IPS-18a (cell line): ENCODE data around the gene PDLIM7.

ENCODE experiments used
- H3K27ac ChIP-seq: one replicate; pipeline ENCODE4 v1.5.1; 2013; ENCODE audit warnings: low read length
- H3K27me3 ChIP-seq: one replicate; pipeline ENCODE4 v1.6.1; 2013; ENCODE audit warnings: mild to moderate bottlenecking, low read length; ENCODE audit not compliant: control insufficient read depth, insufficient read depth
- H3K36me3 ChIP-seq: one replicate; pipeline ENCODE4 v1.6.1; 2013; ENCODE audit warnings: low read depth, low read length; ENCODE audit not compliant: control insufficient read depth
- H3K4me1 ChIP-seq: one replicate; pipeline ENCODE4 v1.6.1; 2013; ENCODE audit warnings: low read depth, low read length; ENCODE audit not compliant: control insufficient read depth
- H3K4me3 ChIP-seq: one replicate; pipeline ENCODE4 v1.5.1; 2013; ENCODE audit warnings: low read length
- H3K9ac ChIP-seq: one replicate; pipeline ENCODE4 v1.6.1; 2013; ENCODE audit warnings: mild to moderate bottlenecking, low read length, moderate library complexity
- H3K9me3 ChIP-seq: one replicate; pipeline ENCODE4 v1.6.1; 2013; ENCODE audit warnings: low read depth, low read length; ENCODE audit not compliant: control insufficient read depth

The PDLIM7 gene

DNA sequence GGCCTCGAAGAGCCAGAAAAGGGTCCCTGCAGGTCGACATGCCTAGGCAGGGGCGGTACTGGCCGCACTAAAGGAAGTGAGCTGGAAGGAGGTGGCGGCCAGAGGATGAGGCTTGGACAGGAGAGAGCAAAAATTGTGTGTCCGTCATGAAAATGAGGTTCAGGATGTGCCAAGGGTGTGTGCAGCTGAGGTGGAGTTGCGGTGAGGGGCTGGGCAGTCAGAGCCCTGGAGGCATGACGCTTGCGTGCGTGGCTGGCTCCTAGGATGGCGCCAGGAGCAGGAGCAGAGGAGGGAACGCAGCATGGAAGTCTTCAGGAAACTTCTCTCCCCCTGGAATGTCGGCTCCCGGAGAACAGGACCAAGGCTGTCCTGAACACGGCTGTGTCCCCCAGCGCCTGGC, 5.5 kb upstream of the PDLIM7 start:
- Histone ChIP-seq H3K9me3 (no peaks in the 10 kb centered on the region), H3K36me3 (no peaks in the 10 kb centered on the region), H3K4me3 (no peak overlapping the region), H3K9ac (no peak overlapping the region), H3K27ac (no peak overlapping the region), H3K27me3 (peaks cover 21% of the 10 kb centered on the region), H3K4me1 (peaks cover 18% of the 10 kb centered on the region)

DNA sequence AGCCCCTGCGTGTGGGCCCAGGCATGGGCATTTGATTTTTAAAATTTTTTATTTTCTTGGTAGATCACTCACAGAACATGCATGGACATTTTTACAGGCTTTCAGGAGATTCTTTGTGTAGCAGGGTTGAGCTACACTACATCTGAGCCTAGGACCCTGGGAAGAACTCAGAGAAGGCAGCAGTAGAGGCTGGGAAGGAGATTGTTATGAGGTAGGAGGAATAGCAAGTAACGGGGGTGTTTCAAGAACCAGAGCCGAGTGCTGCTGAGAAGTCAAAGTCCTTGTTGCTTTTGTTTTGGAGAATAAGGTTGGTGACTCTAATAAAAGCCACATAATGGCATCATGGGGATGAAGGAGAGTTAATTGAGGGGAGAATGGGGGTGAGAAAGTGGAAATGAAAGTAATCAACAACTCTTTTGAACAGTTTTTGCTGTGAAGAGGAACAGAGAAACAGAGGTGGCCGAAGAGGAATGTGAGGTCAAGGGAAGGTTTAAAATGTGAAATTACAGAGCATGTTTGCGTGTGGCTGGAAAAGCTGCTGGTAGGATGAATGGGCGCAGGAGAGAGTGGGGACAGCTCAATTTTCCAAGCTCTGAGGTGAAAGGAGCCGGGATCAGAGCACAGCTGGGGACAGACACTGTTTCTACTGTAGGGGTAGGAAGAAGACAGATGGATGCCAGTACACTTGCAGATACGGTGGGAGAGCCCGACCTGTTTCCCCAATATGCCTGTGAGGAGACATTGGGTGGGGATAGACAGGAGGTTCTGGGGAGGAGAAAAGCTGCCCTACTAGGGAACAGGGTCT, 4.7 kb upstream of the PDLIM7 start:
- Histone ChIP-seq H3K27me3 (peaks cover 21% of the 10 kb centered on the region), H3K4me3 (no peak overlapping the region), H3K4me1 (peaks cover 18% of the 10 kb centered on the region), H3K36me3 (no peaks in the 10 kb centered on the region), H3K9me3 (no peaks in the 10 kb centered on the region), H3K27ac (no peak overlapping the region), H3K9ac (no peak overlapping the region)

DNA sequence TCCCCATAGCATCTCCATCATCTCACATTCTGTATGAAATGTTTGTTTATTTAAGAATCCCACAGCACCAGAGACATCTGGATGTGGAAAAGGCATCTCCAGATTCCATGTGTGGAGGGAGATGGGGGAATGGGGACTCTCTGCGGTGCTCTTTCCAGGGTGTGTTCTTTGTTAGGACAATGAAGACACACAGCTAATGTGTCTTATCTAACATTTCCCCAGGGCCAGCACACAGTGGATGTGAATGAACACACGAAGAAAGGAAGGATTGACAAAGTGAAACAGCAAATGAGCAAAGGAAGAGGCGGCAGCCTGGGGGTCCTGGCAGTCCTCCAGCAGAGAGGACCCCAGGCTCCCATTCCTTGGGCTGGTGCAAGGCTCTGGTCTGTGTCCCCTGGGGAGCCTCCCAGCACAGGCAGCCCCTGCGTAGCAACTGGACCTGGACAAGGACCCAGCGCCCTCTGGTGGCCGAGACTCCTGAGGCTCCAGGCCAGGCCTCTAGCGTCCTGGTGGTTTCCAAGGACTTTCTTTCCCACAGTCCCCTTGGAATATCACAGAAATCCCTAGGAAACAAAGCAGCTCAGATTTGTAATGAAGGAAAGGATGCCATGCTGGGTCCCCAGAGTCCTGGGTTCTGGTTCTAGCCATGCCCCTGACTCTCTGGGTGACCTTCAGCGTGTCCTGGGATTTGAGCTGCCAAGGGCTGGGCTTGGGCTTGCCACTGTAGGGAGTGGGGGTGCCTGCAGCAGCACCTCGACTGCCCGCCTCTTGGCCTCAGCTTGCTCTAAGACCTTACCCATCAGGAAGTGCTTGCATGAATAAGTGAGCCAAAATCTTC, 3.5 kb upstream of the PDLIM7 start:
- Histone ChIP-seq H3K4me3 (no peak overlapping the region), H3K27me3 (peaks cover 21% of the 10 kb centered on the region), H3K9ac (no peak overlapping the region), H3K36me3 (no peaks in the 10 kb centered on the region), H3K9me3 (no peaks in the 10 kb centered on the region), H3K27ac (no peak overlapping the region), H3K4me1 (peaks cover 24% of the 10 kb centered on the region)

DNA sequence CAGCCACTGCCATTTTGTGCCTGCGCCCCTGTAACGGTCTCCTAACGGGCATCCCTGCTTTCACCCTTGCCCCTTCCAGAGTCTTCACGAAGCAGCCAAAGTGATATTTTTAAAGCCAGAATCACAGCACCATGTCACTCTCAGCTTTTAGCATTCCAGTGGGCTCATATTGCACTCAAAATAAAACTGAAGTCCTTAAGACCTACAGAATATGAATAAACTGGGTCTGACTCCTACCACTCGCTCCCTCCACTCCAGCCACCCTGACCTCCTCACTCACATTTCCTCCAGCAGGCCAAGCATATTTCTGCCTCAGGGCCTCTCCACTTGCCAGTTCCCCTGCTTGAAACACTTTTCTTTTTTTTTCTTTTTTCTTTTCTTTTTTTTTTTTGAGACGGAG, 2.4 kb upstream of the PDLIM7 start:
- no peaks in the 10 kb centered on the region for H3K36me3 ChIP-seq
- no peak overlapping the region for H3K4me3 ChIP-seq
- peaks cover 21% of the 10 kb centered on the region for H3K27me3 ChIP-seq
- H3K9me3 ChIP-seq = no peaks in the 10 kb centered on the region
- H3K9ac ChIP-seq = no peak overlapping the region
- peaks cover 34% of the 10 kb centered on the region for H3K4me1 ChIP-seq
- H3K27ac ChIP-seq = no peak overlapping the region

DNA sequence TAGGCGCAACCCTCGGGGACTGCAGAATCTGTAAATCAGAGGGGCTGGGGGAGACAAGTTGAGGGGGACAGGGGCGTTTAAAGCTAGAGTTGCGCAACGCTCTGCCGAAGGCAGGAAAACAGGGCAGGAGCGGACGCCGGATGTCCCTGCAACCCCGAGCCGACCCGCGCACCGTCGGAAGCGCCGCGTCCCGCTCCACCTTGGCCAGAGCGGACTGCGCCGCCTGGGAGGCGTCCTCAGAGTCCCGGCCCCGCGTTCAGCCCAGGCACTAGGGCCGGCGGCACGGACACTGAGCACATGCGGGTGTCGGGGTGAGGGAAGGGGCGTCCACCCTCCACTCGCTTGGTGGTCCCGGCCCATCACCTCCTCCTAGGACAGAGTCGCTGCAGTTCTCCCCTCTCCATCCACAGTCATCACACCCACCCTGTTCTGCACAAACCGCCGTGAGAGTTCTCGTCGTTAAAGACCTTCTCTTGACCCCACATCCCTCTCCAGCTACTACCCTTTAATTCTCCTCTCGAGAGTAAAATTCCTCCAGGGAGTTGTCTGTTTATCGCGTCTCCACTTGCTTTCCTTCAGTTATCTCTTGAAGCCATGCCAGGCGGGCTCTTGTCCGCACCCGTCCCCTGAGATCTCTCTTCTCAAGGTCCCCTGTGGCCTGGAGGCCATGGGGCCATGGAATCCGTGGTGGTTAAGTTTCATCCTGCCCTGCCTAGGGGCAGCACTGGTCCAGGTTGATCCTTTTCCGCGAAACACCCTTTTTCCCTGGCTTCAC, 796 bp upstream of the PDLIM7 start:
- no peak overlapping the region for H3K27ac ChIP-seq
- H3K27me3 ChIP-seq = peaks cover 21% of the 10 kb centered on the region
- H3K9ac ChIP-seq = peak overlapping the region; percentile 0
- H3K4me1 ChIP-seq = peaks cover 38% of the 10 kb centered on the region
- peaks cover 6% of the 10 kb centered on the region for H3K36me3 ChIP-seq
- peak overlapping the region; percentile 71 for H3K4me3 ChIP-seq
- H3K9me3 ChIP-seq = no peaks in the 10 kb centered on the region

DNA sequence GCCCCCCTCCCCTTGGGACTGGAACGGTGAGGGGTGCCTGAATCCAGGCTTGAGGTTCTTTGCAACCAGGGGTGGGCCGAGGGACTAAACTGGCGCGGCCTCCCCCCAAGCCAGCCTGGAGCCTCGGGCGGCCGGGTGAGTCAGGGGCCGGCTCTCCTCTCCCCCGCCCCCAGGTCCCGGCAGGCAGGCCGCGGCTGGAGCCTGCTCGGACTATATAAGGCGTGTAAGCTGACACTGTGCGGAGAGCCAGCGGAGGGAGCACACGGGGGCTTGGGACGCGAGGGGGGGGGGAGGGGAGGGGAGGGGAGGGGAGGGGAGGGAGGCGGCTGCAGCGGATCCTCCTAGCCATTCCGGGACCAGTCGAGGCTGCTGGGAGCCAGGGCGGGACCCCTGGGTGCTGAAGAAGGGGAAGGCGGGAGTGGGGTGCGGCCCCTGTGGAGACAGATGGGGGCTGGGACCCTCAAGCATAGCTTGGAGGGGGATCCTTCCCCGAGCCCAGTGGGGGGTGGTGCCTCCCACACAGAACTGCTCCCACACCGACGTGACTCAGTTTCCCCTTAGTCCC, 595 bp downstream of the PDLIM7 start:
- Histone ChIP-seq H3K27me3 (peaks cover 21% of the 10 kb centered on the region), H3K9me3 (no peaks in the 10 kb centered on the region), H3K4me1 (peaks cover 38% of the 10 kb centered on the region)

DNA sequence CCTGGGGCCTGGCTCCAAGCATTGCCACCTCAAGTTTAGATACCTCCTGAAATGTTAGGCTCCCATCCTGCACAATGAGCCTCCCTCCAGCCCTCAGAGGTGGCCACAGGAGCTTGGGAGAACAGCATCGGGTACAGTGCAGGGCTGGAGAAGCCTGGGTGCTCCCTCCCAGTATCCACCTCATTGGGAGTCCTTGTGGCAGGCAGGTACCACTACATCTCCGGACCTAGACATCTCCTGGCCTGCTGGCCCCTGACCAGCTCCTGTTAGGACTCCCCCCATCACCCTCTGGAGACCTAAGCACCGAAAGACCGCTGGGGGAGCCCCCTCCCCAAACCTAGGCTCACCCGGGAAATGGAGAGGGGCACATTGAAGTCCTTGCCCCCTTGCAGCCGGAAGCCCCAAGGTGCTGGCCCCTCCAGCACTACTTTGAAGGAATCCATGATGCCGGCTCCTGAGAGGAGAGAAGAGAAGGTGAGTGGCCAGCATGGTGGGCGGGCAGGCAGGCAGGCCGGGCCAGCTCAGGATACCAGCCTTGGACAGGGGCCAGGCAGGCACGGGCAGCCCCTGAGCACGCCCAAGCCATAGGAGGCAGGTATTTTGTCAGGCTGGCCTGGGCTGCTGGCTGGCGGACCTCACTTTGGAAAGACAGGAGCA, 1.2 kb downstream of the PDLIM7 start:
- peaks cover 21% of the 10 kb centered on the region for H3K27me3 ChIP-seq
- H3K27ac ChIP-seq = peak overlapping the region; percentile 96
- peak overlapping the region; percentile 80 for H3K4me3 ChIP-seq
- peak overlapping the region; percentile 95 for H3K9ac ChIP-seq
- no peaks in the 10 kb centered on the region for H3K9me3 ChIP-seq
- peaks cover 35% of the 10 kb centered on the region for H3K4me1 ChIP-seq
- H3K36me3 ChIP-seq = peaks cover 6% of the 10 kb centered on the region

More for the DNA sequence above, 595 bp downstream of the PDLIM7 start:
- Histone ChIP-seq H3K36me3 (peaks cover 6% of the 10 kb centered on the region), H3K4me3 (peak overlapping the region; percentile 80), H3K27ac (peak overlapping the region; percentile 96), H3K9ac (peak overlapping the region; percentile 95)

DNA sequence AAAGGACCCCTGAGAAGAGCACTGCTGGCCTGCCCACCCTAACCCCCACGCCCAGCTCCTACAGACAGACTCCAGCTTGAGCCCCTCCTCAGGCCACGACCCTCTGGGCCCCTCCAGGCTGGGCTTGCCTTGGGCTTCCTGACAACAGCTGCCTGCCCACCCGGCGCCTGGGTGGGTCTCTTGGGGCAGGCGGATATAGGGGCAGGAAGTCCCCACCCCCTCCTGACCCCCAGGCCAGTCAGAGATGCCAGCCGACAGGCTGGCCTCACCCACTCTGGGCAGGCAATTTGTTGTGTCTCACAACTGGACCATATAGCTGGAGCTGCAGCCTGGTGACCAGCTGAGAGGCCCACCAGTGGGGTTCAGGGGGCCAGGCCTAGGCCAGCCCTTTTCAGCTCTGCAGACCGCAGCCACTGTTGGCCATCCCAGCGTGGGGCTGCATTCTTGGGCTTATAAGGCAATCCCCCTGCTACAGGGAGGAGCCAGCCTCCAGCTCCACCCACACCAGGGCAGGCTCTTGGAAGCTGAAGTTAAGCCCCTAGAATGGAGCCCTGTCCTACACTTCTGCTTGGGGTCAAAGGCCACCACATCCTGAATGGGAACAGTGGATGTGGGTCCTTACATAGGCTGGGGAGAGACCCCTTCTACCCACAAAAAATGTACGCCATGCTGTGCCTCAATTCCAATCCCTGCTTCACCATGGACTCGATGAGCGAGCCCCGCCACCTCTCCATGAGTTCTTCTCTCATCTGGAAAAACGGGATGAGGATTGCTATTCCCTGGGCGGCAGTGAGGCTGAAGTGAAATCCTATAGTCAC, 2.0 kb downstream of the PDLIM7 start:
- peak overlapping the region; percentile 80 for H3K4me3 ChIP-seq
- H3K27me3 ChIP-seq = peaks cover 21% of the 10 kb centered on the region
- H3K36me3 ChIP-seq = peaks cover 12% of the 10 kb centered on the region
- peak overlapping the region; percentile 95 for H3K9ac ChIP-seq
- H3K4me1 ChIP-seq = peaks cover 32% of the 10 kb centered on the region
- H3K9me3 ChIP-seq = no peaks in the 10 kb centered on the region
- H3K27ac ChIP-seq = peak overlapping the region; percentile 96

DNA sequence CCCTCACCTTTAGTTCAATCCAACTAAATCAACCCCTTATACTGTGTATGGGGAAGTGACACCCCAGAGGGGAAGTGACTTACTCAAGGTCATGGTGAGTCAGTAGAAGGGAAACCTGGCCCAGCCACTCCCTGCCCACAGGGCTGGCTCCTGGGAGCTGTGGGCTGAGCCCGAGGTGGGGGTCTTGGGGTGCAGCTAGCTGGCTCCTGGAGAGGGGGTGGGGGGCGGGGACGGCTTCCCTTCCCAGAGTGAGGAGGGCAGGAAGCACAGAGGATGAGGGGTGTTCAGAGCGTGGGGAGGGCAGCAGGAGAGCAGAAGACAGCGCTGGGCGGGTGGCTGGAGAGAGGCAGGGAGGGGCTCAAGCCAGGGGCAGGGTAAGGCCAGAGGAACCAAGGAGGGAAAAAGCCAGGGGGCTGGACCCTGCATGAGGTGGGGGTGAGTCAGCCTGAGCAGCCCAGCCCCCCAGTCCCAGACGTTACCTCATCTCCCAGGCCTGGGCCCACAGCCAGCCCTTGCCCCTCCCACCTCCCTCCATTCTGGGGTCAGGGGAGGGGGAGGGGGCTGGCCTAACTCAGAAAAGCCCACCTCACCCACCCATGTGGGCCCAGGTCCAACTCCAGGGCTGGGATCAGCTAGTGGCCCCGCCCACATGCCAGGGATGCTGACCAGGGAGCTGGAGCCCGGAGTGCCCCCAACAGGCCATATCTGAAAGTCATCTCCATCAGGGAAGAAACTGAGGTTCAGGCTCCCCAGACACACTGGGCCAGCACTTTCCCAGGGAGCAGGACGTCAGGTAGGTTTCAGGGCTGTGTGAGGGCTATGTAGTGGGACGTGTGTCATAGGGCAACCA, 2.8 kb downstream of the PDLIM7 start:
- H3K4me3 ChIP-seq = peak overlapping the region; percentile 80
- H3K9ac ChIP-seq = peak overlapping the region; percentile 95
- no peaks in the 10 kb centered on the region for H3K9me3 ChIP-seq
- peaks cover 16% of the 10 kb centered on the region for H3K27me3 ChIP-seq
- H3K36me3 ChIP-seq = peaks cover 21% of the 10 kb centered on the region
- peak overlapping the region; percentile 96 for H3K27ac ChIP-seq
- peaks cover 32% of the 10 kb centered on the region for H3K4me1 ChIP-seq
